Hepatocyte (in vitro differentiated cells): ENCODE measurements around the gene MXRA7. TPM values are rescaled to one million over a fixed set of nuclear protein-coding genes. Genes with fewer than 3 reads are reported as not detected.

Experiments used
- DNase-seq: peaks from one replicate; pipeline ENCODE4 v3.0.0-alpha.2; 2016; ENCODE audit warnings: low spot score
- H2AFZ ChIP-seq: fragments of 200-600 bp; sonication (generic); 2 replicates; pipeline ENCODE4 v1.6.0; 2016; ENCODE audit warnings: antibody characterized with exemption, mild to moderate bottlenecking
- H3K27ac ChIP-seq: fragments of 200-600 bp; sonication (generic); 2 replicates; pipeline ENCODE4 v1.5.1; 2016; ENCODE audit warnings: mild to moderate bottlenecking
- H3K27me3 ChIP-seq: fragments of 200-600 bp; sonication (generic); 2 replicates; pipeline ENCODE4 v1.6.1; 2016
- H3K36me3 ChIP-seq: fragments of 200-600 bp; sonication (generic); replicated peaks from 2 replicates; pipeline ENCODE4 v1.5.1; 2016; ENCODE audit warnings: low read depth; ENCODE audit not compliant: insufficient read depth
- H3K4me1 ChIP-seq: fragments of 200-600 bp; sonication (generic); 2 replicates; pipeline ENCODE4 v1.5.1; 2016; ENCODE audit warnings: mild to moderate bottlenecking, moderate library complexity; ENCODE audit not compliant: insufficient read depth
- H3K4me2 ChIP-seq: fragments of 200-600 bp; sonication (generic); 2 replicates; pipeline ENCODE4 v1.6.0; 2016
- H3K4me3 ChIP-seq: fragments of 200-600 bp; sonication (generic); 2 replicates; pipeline ENCODE4 v1.5.1; 2016; ENCODE audit warnings: mild to moderate bottlenecking
- H3K79me2 ChIP-seq: fragments of 200-600 bp; sonication (generic); 2 replicates; pipeline ENCODE4 v1.6.0; 2017; ENCODE audit warnings: mild to moderate bottlenecking
- H3K9me2 ChIP-seq: fragments of 200-600 bp; sonication (generic); replicated peaks from 2 replicates; pipeline ENCODE4 v1.6.0; 2017; ENCODE audit warnings: mild to moderate bottlenecking; ENCODE audit not compliant: insufficient read depth
- H3K9me3 ChIP-seq: fragments of 200-600 bp; sonication (generic); 2 replicates; pipeline ENCODE4 v1.5.1; 2016; ENCODE audit warnings: low read depth, mild to moderate bottlenecking
- H4K20me1 ChIP-seq: fragments of 200-600 bp; sonication (generic); 2 replicates; pipeline ENCODE4 v1.6.0; 2016; ENCODE audit warnings: mild to moderate bottlenecking; ENCODE audit not compliant: insufficient read depth, poor library complexity, severe bottlenecking
- EZH2 ChIP-seq: fragments of 200-600 bp; sonication (generic); IDR thresholded peaks from 2 replicates; pipeline ENCODE4 v1.6.1; 2016; ENCODE audit warnings: antibody characterized with exemption, mild to moderate bottlenecking, borderline replicate concordance
- EZH2phosphoT487 ChIP-seq: fragments of 200-600 bp; sonication (generic); IDR thresholded peaks from one replicate; pipeline ENCODE4 v1.6.1; 2018; ENCODE audit warnings: antibody characterized with exemption, mild to moderate bottlenecking, low read depth, moderate library complexity; ENCODE audit not compliant: unreplicated experiment, severe bottlenecking
- WGBS: methylation state at CpG from one replicate; pipeline ENCODE4 v1.1.6; 2016; ENCODE audit warnings: low lambda C conversion rate; ENCODE audit errors: missing lambda C conversion rate; 5-methylcytosine and 5-hydroxymethylcytosine counted together
- microRNA counts: library from miRNA; unstranded; fragments of <30 nt; microRNA quantifications from one replicate; lab custom pipeline; 2017
- microRNA-seq: library from miRNA; unstranded; fragments of <30 nt; microRNA quantifications from one replicate; pipeline ENCODE4, GENCODE V29; 2017
- polyA plus RNA-seq: library from polyadenylated mRNA; unstranded; fragments of >200 nt; fragmentation: Nextera tagmentation; extraction: Ambion mirVana; gene quantifications from 2 replicates; pipeline ENCODE4 v1.2.1, GENCODE V29; 2016
- small RNA-seq: library from RNA; depleted of rRNA; stranded (forward); fragments of <200 nt; gene quantifications from one replicate; pipeline ENCODE3, GENCODE V24; 2014
- total RNA-seq: library from RNA; depleted of rRNA; stranded (reverse); fragments of >200 nt; gene quantifications from 2 replicates; pipeline ENCODE4 v1.2.3, GENCODE V29; 2014
- TF ChIP-seq, protein P1 (sequence below): fragments of 200-600 bp; sonication (generic); IDR thresholded peaks from 2 replicates; pipeline ENCODE4 v1.5.1; 2016; ENCODE audit warnings: antibody characterized with exemption, mild to moderate bottlenecking; ENCODE audit not compliant: poor library complexity

MXRA7 gene
- total and polyA plus RNA-seq, 2 experiments from 2014 or later = 101 to 117 TPM

GRCh38 chr17:76630151-76630550, 80.6 kb downstream of the MXRA7 start:
- Histone ChIP-seq H4K20me1 (no peaks in the 10 kb centered on the region), H3K27me3 (no peaks in the 10 kb centered on the region), H3K4me2 (no peak overlapping the region), H3K4me1 (peaks cover 10% of the 10 kb centered on the region), H3K9me3 (no peaks in the 10 kb centered on the region), H2AFZ (no peak overlapping the region), H3K79me2 (no peaks in the 10 kb centered on the region), H3K36me3 (no peaks in the 10 kb centered on the region), H3K27ac (no peak overlapping the region), H3K9me2 (no peaks in the 10 kb centered on the region), H3K4me3 (no peak overlapping the region)
- WGBS = 63% methylated on average over 6 of the region's 6 CpGs
- TF ChIP-seq EZH2 (no peak), EZH2phosphoT487 (no peak)
- TF ChIP-seq, protein P1, sequence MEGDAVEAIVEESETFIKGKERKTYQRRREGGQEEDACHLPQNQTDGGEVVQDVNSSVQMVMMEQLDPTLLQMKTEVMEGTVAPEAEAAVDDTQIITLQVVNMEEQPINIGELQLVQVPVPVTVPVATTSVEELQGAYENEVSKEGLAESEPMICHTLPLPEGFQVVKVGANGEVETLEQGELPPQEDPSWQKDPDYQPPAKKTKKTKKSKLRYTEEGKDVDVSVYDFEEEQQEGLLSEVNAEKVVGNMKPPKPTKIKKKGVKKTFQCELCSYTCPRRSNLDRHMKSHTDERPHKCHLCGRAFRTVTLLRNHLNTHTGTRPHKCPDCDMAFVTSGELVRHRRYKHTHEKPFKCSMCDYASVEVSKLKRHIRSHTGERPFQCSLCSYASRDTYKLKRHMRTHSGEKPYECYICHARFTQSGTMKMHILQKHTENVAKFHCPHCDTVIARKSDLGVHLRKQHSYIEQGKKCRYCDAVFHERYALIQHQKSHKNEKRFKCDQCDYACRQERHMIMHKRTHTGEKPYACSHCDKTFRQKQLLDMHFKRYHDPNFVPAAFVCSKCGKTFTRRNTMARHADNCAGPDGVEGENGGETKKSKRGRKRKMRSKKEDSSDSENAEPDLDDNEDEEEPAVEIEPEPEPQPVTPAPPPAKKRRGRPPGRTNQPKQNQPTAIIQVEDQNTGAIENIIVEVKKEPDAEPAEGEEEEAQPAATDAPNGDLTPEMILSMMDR = no peak
- DNase-seq = no peak

MicroRNAs encoded within 50 kb of the gene (microRNA counts, 767-probe panel; counts per million panel counts)
- microRNA hsa-miR-636 (lab: Ali Mortazavi, UCI) = not detected

Small RNA genes lying within 50 kb of the gene (microRNA-seq; reads per million reads assigned to microRNA genes)
- not detected for gene MIR636

Small RNA genes lying within 50 kb of the gene (small RNA-seq; reads per million reads assigned to genes)
- not detected for gene AC005837.3
- not detected for gene RF02271
- not detected for gene RNU6-227P
- not detected for gene RNU6-97P
- not detected for gene RNY4P36

Other genes with a start within 250 kb of the MXRA7 start
- gene AANAT, start 243.4 kb downstream of the MXRA7 start, total RNA-seq = 0.84 TPM in 1 of 2 replicates, not detected in the other
- 0.92 TPM in 1 of 2 replicates, not detected in the other for gene AANAT, start 243.4 kb downstream of the MXRA7 start, polyA plus RNA-seq
- 4.9 and 5.5 TPM in 2 replicates for gene RHBDF2, start 209.5 kb downstream of the MXRA7 start, total RNA-seq
- gene RHBDF2, start 209.5 kb downstream of the MXRA7 start, polyA plus RNA-seq = 11.0 and 11.7 TPM in 2 replicates
- 7.8 and 15.5 TPM in 2 replicates for gene CYGB, start 173.3 kb downstream of the MXRA7 start, total RNA-seq
- 13.8 and 19.2 TPM in 2 replicates for gene CYGB, start 173.3 kb downstream of the MXRA7 start, polyA plus RNA-seq
- gene PRCD, start 170.9 kb downstream of the MXRA7 start, total RNA-seq = 2.0 and 2.7 TPM in 2 replicates
- gene PRCD, start 170.9 kb downstream of the MXRA7 start, polyA plus RNA-seq = 10.2 and 11.6 TPM in 2 replicates
- gene ST6GALNAC2, start 125.1 kb downstream of the MXRA7 start, total RNA-seq = 1.4 and 2.3 TPM in 2 replicates
- gene ST6GALNAC2, start 125.1 kb downstream of the MXRA7 start, polyA plus RNA-seq = 1.8 and 2.8 TPM in 2 replicates
- 17.7 and 29.6 TPM in 2 replicates for gene ST6GALNAC1, start 67.2 kb downstream of the MXRA7 start, total RNA-seq
- 27.6 and 31.6 TPM in 2 replicates for gene ST6GALNAC1, start 67.2 kb downstream of the MXRA7 start, polyA plus RNA-seq
- 19.3 and 19.5 TPM in 2 replicates for gene JMJD6, start 15.6 kb upstream of the MXRA7 start, total RNA-seq
- gene JMJD6, start 15.6 kb upstream of the MXRA7 start, polyA plus RNA-seq = 34.5 and 44.8 TPM in 2 replicates
- 36.6 and 36.8 TPM in 2 replicates for gene METTL23, start 15.9 kb upstream of the MXRA7 start, total RNA-seq
- 48.0 and 56.5 TPM in 2 replicates for gene METTL23, start 15.9 kb upstream of the MXRA7 start, polyA plus RNA-seq
- 152 and 157 TPM in 2 replicates for gene SRSF2, start 26.4 kb upstream of the MXRA7 start, total RNA-seq
- gene SRSF2, start 26.4 kb upstream of the MXRA7 start, polyA plus RNA-seq = 152 and 173 TPM in 2 replicates
- 59.4 and 66.6 TPM in 2 replicates for gene MFSD11, start 27.2 kb upstream of the MXRA7 start, total RNA-seq
- gene MFSD11, start 27.2 kb upstream of the MXRA7 start, polyA plus RNA-seq = 35.4 and 43.5 TPM in 2 replicates
- 0.60 and 1.1 TPM in 2 replicates for gene MGAT5B, start 157.4 kb upstream of the MXRA7 start, total RNA-seq
- 0.89 TPM in 1 of 2 replicates, not detected in the other for gene MGAT5B, start 157.4 kb upstream of the MXRA7 start, polyA plus RNA-seq